ENCODE results near the gene NCOA5. TPM values are rescaled to one million over a fixed set of nuclear protein-coding genes. Genes with fewer than 3 reads are reported as not detected.

NCOA5 gene
- total RNA-seq, 1 donor from 2014 or later, result 40.2 TPM

DNA sequence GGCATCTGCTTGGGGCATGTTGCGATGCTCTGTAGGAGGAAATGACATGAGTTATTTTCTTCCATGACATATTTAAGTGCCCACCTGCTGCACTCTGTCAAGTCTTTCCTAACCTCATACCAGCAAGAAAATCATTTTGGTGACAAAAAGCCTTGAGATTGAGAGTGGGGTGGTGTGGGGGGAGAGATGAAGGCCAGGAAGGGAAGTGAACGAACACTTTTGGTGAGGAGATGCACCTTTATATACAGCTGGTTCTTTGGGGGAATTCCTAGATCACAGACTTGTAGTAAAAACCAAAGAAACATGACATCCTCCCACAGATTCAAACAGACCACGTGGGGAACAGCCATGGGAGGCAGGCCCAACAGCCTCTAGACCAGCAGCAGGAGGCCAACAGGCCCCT is 26.1 kb downstream of the NCOA5 start:
- no peak for DNase-seq (ENCODE audit: low spot score in 2 of 2, unreplicated experiment in 2 of 2)
- peaks cover 5% of the 10 kb centered on the region for H3K4me1 Mint-ChIP-seq
- H3K4me3 Mint-ChIP-seq, result no peak overlapping the region
- H3K9me3 Mint-ChIP-seq, result no peaks in the 10 kb centered on the region
- H3K27me3 Mint-ChIP-seq (ENCODE audit: low read depth), result peaks cover 20% of the 10 kb centered on the region
- peaks cover 65% of the 10 kb centered on the region for H3K36me3 Mint-ChIP-seq
- no peak overlapping the region for H3K27ac Mint-ChIP-seq
- TF ChIP-seq, protein P1, sequence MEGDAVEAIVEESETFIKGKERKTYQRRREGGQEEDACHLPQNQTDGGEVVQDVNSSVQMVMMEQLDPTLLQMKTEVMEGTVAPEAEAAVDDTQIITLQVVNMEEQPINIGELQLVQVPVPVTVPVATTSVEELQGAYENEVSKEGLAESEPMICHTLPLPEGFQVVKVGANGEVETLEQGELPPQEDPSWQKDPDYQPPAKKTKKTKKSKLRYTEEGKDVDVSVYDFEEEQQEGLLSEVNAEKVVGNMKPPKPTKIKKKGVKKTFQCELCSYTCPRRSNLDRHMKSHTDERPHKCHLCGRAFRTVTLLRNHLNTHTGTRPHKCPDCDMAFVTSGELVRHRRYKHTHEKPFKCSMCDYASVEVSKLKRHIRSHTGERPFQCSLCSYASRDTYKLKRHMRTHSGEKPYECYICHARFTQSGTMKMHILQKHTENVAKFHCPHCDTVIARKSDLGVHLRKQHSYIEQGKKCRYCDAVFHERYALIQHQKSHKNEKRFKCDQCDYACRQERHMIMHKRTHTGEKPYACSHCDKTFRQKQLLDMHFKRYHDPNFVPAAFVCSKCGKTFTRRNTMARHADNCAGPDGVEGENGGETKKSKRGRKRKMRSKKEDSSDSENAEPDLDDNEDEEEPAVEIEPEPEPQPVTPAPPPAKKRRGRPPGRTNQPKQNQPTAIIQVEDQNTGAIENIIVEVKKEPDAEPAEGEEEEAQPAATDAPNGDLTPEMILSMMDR (IDR thresholded peaks at IDR 0.05; ENCODE audit: unreplicated experiment), result no peak

GRCh38 chr20:46063151-46063550 is 26.6 kb downstream of the NCOA5 start:
- TF ChIP-seq, protein P1 (IDR thresholded peaks at IDR 0.05; ENCODE audit: unreplicated experiment), result no peak
- Mint-ChIP-seq H3K4me3 (no peak overlapping the region), H3K36me3 (peaks cover 60% of the 10 kb centered on the region), H3K4me1 (peaks cover 8% of the 10 kb centered on the region), H3K27me3 (ENCODE audit: low read depth) (peaks cover 25% of the 10 kb centered on the region), H3K9me3 (no peaks in the 10 kb centered on the region), H3K27ac (no peak overlapping the region)
- DNase-seq (ENCODE audit: low spot score in 2 of 2, unreplicated experiment in 2 of 2), result no peak

DNA sequence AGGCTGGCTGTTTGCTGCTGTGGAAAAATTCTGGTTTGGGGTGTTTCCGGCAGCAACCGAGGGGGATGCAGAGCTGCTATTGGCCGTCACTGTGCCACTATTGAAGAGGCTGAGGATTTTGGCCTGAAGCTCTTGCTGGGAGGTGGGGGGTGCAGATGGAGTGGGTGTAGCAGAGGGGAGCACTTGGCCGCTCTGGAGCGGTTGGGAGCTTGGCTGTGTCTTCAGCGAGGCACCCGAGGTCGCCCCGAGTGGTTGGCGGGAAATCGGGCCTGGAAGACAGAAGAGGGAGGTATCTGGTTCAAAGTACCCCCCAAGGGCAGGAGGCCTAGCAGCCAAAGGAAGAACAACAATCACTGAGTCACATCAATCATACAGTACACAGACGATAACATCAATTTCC is 27.1 kb downstream of the NCOA5 start:
- no peak for DNase-seq (ENCODE audit: low spot score in 2 of 2, unreplicated experiment in 2 of 2)

DNA sequence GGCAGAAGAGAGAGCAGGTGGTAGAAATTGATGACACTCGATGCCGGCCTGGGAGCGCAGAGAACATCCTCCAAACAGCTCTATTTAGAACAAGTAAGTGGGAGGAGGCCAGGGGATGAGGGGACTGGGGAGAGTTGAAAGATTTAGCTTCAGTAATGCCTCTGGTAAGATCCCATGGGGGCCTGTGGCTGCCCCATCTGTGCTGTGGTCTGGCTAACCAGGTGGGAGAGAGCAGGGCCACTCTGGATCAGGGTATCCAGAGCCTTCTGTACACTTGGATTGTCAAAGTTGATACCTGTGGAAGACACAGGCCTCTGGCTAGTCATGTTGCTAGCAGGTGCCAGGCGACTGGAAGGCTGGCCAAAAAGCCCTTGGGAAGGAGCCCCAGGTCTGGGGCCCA is 27.6 kb downstream of the NCOA5 start:
- Mint-ChIP-seq H3K4me1 (peaks cover 12% of the 10 kb centered on the region), H3K27me3 (ENCODE audit: low read depth) (peaks cover 34% of the 10 kb centered on the region), H3K27ac (no peak overlapping the region), H3K4me3 (no peak overlapping the region), H3K36me3 (peaks cover 60% of the 10 kb centered on the region), H3K9me3 (no peaks in the 10 kb centered on the region)
- DNase-seq (ENCODE audit: low spot score in 2 of 2, unreplicated experiment in 2 of 2), result no peak
- TF ChIP-seq, protein P1 (IDR thresholded peaks at IDR 0.05; ENCODE audit: unreplicated experiment), result no peak

More for the DNA sequence above, 27.1 kb downstream of the NCOA5 start:
- peaks cover 30% of the 10 kb centered on the region for H3K27me3 Mint-ChIP-seq (ENCODE audit: low read depth)
- TF ChIP-seq, protein P1 (IDR thresholded peaks at IDR 0.05; ENCODE audit: unreplicated experiment), result no peak
- no peak overlapping the region for H3K27ac Mint-ChIP-seq
- H3K4me3 Mint-ChIP-seq, result no peak overlapping the region
- H3K36me3 Mint-ChIP-seq, result peaks cover 60% of the 10 kb centered on the region
- H3K9me3 Mint-ChIP-seq, result no peaks in the 10 kb centered on the region
- peaks cover 10% of the 10 kb centered on the region for H3K4me1 Mint-ChIP-seq

GRCh38 chr20:46060975-46061374 is 28.8 kb downstream of the NCOA5 start:
- Mint-ChIP-seq H3K36me3 (peaks cover 55% of the 10 kb centered on the region), H3K4me1 (peaks cover 13% of the 10 kb centered on the region), H3K27me3 (ENCODE audit: low read depth) (peaks cover 46% of the 10 kb centered on the region), H3K9me3 (no peaks in the 10 kb centered on the region), H3K27ac (no peak overlapping the region), H3K4me3 (no peak overlapping the region)
- TF ChIP-seq, protein P1 (IDR thresholded peaks at IDR 0.05; ENCODE audit: unreplicated experiment), result no peak
- no peak for DNase-seq (ENCODE audit: low spot score in 2 of 2, unreplicated experiment in 2 of 2)
